Activated naive CD8-positive, alpha-beta T cell treated with anti-CD3 and anti-CD28 coated beads for 36 hours (primary cell): ENCODE measurements around the gene GFPT2. TPM values are rescaled to one million over a fixed set of nuclear protein-coding genes. Genes with fewer than 3 reads are reported as not detected.

ENCODE experiments used
- DNase-seq: peaks from one replicate; pipeline ENCODE4 v3.0.0; 2021
- H3K27ac Mint-ChIP-seq: one replicate; pipeline ENCODE4 v1.8.0; 2022; ENCODE audit warnings: mild to moderate bottlenecking, moderate library complexity, mixed read lengths
- H3K27me3 Mint-ChIP-seq: one replicate; pipeline ENCODE4 v1.8.0; 2022; ENCODE audit warnings: mild to moderate bottlenecking, mixed read lengths
- H3K36me3 Mint-ChIP-seq: one replicate; pipeline ENCODE4 v1.8.0; 2021; ENCODE audit warnings: mild to moderate bottlenecking, mixed read lengths
- H3K4me1 Mint-ChIP-seq: one replicate; pipeline ENCODE4 v1.8.0; 2021; ENCODE audit warnings: mixed read lengths
- H3K4me3 Mint-ChIP-seq: one replicate; pipeline ENCODE4 v1.8.0; 2022; ENCODE audit warnings: mild to moderate bottlenecking, moderate library complexity, mixed read lengths
- H3K9me3 Mint-ChIP-seq: one replicate; pipeline ENCODE4 v1.8.0; 2022; ENCODE audit warnings: mixed read lengths
- total RNA-seq, 2 experiments: library from RNA; stranded (reverse); gene quantifications; one replicate each; pipeline ENCODE4 v1.2.3, GENCODE V29; 2021

Gene GFPT2
- total RNA-seq, 2 experiments from 2014 or later: 0.10 to 0.18 TPM

- Mint-ChIP-seq H3K27ac (no peak overlapping the region), H3K36me3 (no peaks in the 10 kb centered on the region), H3K4me1 (no peaks in the 10 kb centered on the region), H3K9me3 (no peaks in the 10 kb centered on the region), H3K4me3 (no peak overlapping the region), H3K27me3 (no peaks in the 10 kb centered on the region)
- no peak for DNase-seq
Observed at GRCh38 chr5:180367991-180368390, 14.9 kb upstream of the GFPT2 start.

GRCh38 chr5:180367300-180367699 lies 14.2 kb upstream of the GFPT2 start:
- H3K27ac Mint-ChIP-seq: no peak overlapping the region

GRCh38 chr5:180366326-180366725 lies 13.2 kb upstream of the GFPT2 start:
- H3K27ac Mint-ChIP-seq: no peak overlapping the region

More at GRCh38 chr5:180367300-180367699, 14.2 kb upstream of the GFPT2 start:
- no peak for DNase-seq
- no peaks in the 10 kb centered on the region for H3K27me3 Mint-ChIP-seq
- H3K36me3 Mint-ChIP-seq: no peaks in the 10 kb centered on the region
- no peaks in the 10 kb centered on the region for H3K9me3 Mint-ChIP-seq
- H3K4me3 Mint-ChIP-seq: no peak overlapping the region
- H3K4me1 Mint-ChIP-seq: no peaks in the 10 kb centered on the region

GRCh38 chr5:180365829-180366228 lies 12.7 kb upstream of the GFPT2 start:
- Mint-ChIP-seq H3K27ac (no peak overlapping the region), H3K4me1 (no peaks in the 10 kb centered on the region), H3K36me3 (no peaks in the 10 kb centered on the region), H3K4me3 (no peak overlapping the region), H3K27me3 (no peaks in the 10 kb centered on the region), H3K9me3 (no peaks in the 10 kb centered on the region)
- no peak for DNase-seq

More at GRCh38 chr5:180366326-180366725, 13.2 kb upstream of the GFPT2 start:
- DNase-seq: no peak
- Mint-ChIP-seq H3K9me3 (no peaks in the 10 kb centered on the region), H3K4me1 (no peaks in the 10 kb centered on the region), H3K4me3 (no peak overlapping the region), H3K36me3 (no peaks in the 10 kb centered on the region), H3K27me3 (no peaks in the 10 kb centered on the region)

GRCh38 chr5:180364306-180364856 lies 11.2 kb upstream of the GFPT2 start:
- H3K4me1 Mint-ChIP-seq: no peaks in the 10 kb centered on the region
- no peak for DNase-seq
- H3K4me3 Mint-ChIP-seq: no peak overlapping the region
- H3K36me3 Mint-ChIP-seq: no peaks in the 10 kb centered on the region
- H3K9me3 Mint-ChIP-seq: no peaks in the 10 kb centered on the region
- H3K27me3 Mint-ChIP-seq: no peaks in the 10 kb centered on the region
- no peak overlapping the region for H3K27ac Mint-ChIP-seq

- DNase-seq: no peak
- H3K27me3 Mint-ChIP-seq: peaks cover 21% of the 10 kb centered on the region
- H3K4me3 Mint-ChIP-seq: no peak overlapping the region
- no peaks in the 10 kb centered on the region for H3K36me3 Mint-ChIP-seq
- H3K9me3 Mint-ChIP-seq: no peaks in the 10 kb centered on the region
- H3K27ac Mint-ChIP-seq: no peak overlapping the region
- no peaks in the 10 kb centered on the region for H3K4me1 Mint-ChIP-seq
Observed at GRCh38 chr5:180360078-180360957, 7.2 kb upstream of the GFPT2 start.

- Mint-ChIP-seq H3K9me3 (no peaks in the 10 kb centered on the region), H3K36me3 (no peaks in the 10 kb centered on the region), H3K27ac (no peak overlapping the region), H3K27me3 (peaks cover 33% of the 10 kb centered on the region), H3K4me3 (no peak overlapping the region), H3K4me1 (peaks cover 2% of the 10 kb centered on the region)
- no peak for DNase-seq
Observed at GRCh38 chr5:180358694-180359093, 5.6 kb upstream of the GFPT2 start.

GRCh38 chr5:180358179-180358578 lies 5.0 kb upstream of the GFPT2 start:
- Mint-ChIP-seq H3K27me3 (peaks cover 33% of the 10 kb centered on the region), H3K4me3 (no peak overlapping the region), H3K36me3 (no peaks in the 10 kb centered on the region), H3K4me1 (peaks cover 2% of the 10 kb centered on the region), H3K9me3 (no peaks in the 10 kb centered on the region), H3K27ac (no peak overlapping the region)
- no peak for DNase-seq

GRCh38 chr5:180354966-180355365 lies 1.8 kb upstream of the GFPT2 start:
- no peak for DNase-seq
- H3K4me3 Mint-ChIP-seq: no peak overlapping the region
- H3K27ac Mint-ChIP-seq: no peak overlapping the region
- H3K9me3 Mint-ChIP-seq: no peaks in the 10 kb centered on the region
- H3K4me1 Mint-ChIP-seq: peaks cover 2% of the 10 kb centered on the region
- peaks cover 55% of the 10 kb centered on the region for H3K27me3 Mint-ChIP-seq
- no peaks in the 10 kb centered on the region for H3K36me3 Mint-ChIP-seq

GRCh38 chr5:180353980-180354452 lies 880 bp upstream of the GFPT2 start:
- Mint-ChIP-seq H3K4me3 (peak overlapping the region; percentile 64), H3K27ac (no peak overlapping the region), H3K36me3 (no peaks in the 10 kb centered on the region), H3K9me3 (no peaks in the 10 kb centered on the region), H3K4me1 (peaks cover 2% of the 10 kb centered on the region), H3K27me3 (peaks cover 55% of the 10 kb centered on the region)
- DNase-seq: no peak

- Mint-ChIP-seq H3K36me3 (no peaks in the 10 kb centered on the region), H3K9me3 (no peaks in the 10 kb centered on the region), H3K4me1 (peaks cover 2% of the 10 kb centered on the region), H3K27me3 (peaks cover 54% of the 10 kb centered on the region), H3K4me3 (no peak overlapping the region), H3K27ac (no peak overlapping the region)
- peak; percentile 4 for DNase-seq
Observed at GRCh38 chr5:180352116-180353047, 754 bp downstream of the GFPT2 start.

GRCh38 chr5:180350711-180351465 lies 2.2 kb downstream of the GFPT2 start:
- H3K4me3 Mint-ChIP-seq: no peak overlapping the region
- no peak for DNase-seq
- no peaks in the 10 kb centered on the region for H3K9me3 Mint-ChIP-seq
- H3K36me3 Mint-ChIP-seq: no peaks in the 10 kb centered on the region
- H3K27ac Mint-ChIP-seq: no peak overlapping the region
- H3K4me1 Mint-ChIP-seq: peaks cover 2% of the 10 kb centered on the region
- peaks cover 44% of the 10 kb centered on the region for H3K27me3 Mint-ChIP-seq

GRCh38 chr5:180350296-180350695 lies 2.8 kb downstream of the GFPT2 start:
- Mint-ChIP-seq H3K27ac (no peak overlapping the region), H3K36me3 (no peaks in the 10 kb centered on the region), H3K9me3 (no peaks in the 10 kb centered on the region), H3K27me3 (peaks cover 39% of the 10 kb centered on the region), H3K4me1 (peaks cover 2% of the 10 kb centered on the region), H3K4me3 (no peak overlapping the region)
- no peak for DNase-seq

GRCh38 chr5:180349391-180349790 lies 3.7 kb downstream of the GFPT2 start:
- Mint-ChIP-seq H3K9me3 (no peaks in the 10 kb centered on the region), H3K27ac (no peak overlapping the region), H3K27me3 (peaks cover 31% of the 10 kb centered on the region), H3K4me3 (no peak overlapping the region), H3K4me1 (peaks cover 2% of the 10 kb centered on the region), H3K36me3 (no peaks in the 10 kb centered on the region)
- DNase-seq: no peak
